Measurements from ENCODE around the gene OLAH.

DNA sequence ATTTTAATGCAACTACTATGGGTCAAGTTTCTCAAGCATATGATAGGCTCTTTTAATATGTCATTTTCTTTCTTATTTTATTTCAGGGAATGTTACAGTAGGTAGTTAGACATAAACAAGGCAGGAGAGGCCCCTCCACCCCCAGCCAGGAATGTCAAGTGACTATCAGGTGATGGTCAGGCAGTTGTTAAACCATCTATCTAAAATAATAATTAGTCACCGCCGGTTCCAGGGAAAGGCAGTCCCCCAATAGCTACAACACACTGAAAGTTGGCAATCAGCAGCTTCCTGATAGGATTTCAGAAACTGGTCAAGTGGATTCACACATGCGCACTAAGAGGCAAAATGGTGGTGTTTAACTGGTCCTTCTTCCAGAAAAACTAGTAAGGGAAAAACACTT, 9.3 kb downstream of the OLAH start:
- TF ChIP-seq POLR2AphosphoS5 (IDR thresholded peaks at IDR 0.05): no peak
- no peak for TF ChIP-seq RAD21 (conservative IDR thresholded peaks at IDR 0.05)
- TF ChIP-seq, protein P1, sequence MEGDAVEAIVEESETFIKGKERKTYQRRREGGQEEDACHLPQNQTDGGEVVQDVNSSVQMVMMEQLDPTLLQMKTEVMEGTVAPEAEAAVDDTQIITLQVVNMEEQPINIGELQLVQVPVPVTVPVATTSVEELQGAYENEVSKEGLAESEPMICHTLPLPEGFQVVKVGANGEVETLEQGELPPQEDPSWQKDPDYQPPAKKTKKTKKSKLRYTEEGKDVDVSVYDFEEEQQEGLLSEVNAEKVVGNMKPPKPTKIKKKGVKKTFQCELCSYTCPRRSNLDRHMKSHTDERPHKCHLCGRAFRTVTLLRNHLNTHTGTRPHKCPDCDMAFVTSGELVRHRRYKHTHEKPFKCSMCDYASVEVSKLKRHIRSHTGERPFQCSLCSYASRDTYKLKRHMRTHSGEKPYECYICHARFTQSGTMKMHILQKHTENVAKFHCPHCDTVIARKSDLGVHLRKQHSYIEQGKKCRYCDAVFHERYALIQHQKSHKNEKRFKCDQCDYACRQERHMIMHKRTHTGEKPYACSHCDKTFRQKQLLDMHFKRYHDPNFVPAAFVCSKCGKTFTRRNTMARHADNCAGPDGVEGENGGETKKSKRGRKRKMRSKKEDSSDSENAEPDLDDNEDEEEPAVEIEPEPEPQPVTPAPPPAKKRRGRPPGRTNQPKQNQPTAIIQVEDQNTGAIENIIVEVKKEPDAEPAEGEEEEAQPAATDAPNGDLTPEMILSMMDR (IDR thresholded peaks at IDR 0.05; ENCODE audit: poor library complexity, severe bottlenecking): no peak
- no peak for TF ChIP-seq EZH2 (IDR thresholded peaks at IDR 0.05; ENCODE audit: borderline replicate concordance, insufficient read depth, low read length, poor library complexity, severe bottlenecking)
- TF ChIP-seq EP300 (conservative IDR thresholded peaks at IDR 0.05; ENCODE audit: poor library complexity, severe bottlenecking): no peak
